ENCODE measurements around the gene SLC9A8. TPM values are rescaled to one million over a fixed set of nuclear protein-coding genes. Genes with fewer than 3 reads are reported as not detected.
A peak's percentile ranks its signal among the peaks of the same experiment; 100 is the strongest.

The SLC9A8 gene
- total and polyA plus RNA-seq, 8 donors, result 7.5 to 16.7 (median 8.8) TPM

- H3K4me1 ChIP-seq, result no peaks in the 10 kb centered on the region
- intact Hi-C loops (cut with DNase I), result no loop called here
- H3K27me3 ChIP-seq, result no peaks in the 10 kb centered on the region
- no peaks in the 10 kb centered on the region for H3K9me3 ChIP-seq
- no peak overlapping the region for H3K27ac ChIP-seq
- DNase-seq (peak in 2 of 4 donors; percentile 73 to 75), ATAC-seq (no peak)
- no peak for TF ChIP-seq CTCF (IDR thresholded peaks at IDR 0.05)
- peaks cover 4 to 96% of the 10 kb centered on the region in 2 donors for H3K36me3 ChIP-seq
- H3K4me3 ChIP-seq, result no peak overlapping the region
Observed at GRCh38 chr20:49874696-49875095, 62.1 kb downstream of the SLC9A8 start.

GRCh38 chr20:49877386-49877921, 64.8 kb downstream of the SLC9A8 start:
- no peaks in the 10 kb centered on the region for H3K9me3 ChIP-seq
- intact Hi-C loops (cut with DNase I), result no loop called here
- no peak for ATAC-seq
- H3K27ac ChIP-seq, result no peak overlapping the region
- no peak overlapping the region for H3K4me3 ChIP-seq
- H3K36me3 ChIP-seq, result peaks cover 4 to 97% of the 10 kb centered on the region in 2 donors
- H3K27me3 ChIP-seq, result no peaks in the 10 kb centered on the region
- no peak for TF ChIP-seq CTCF (IDR thresholded peaks at IDR 0.05)
- no peaks in the 10 kb centered on the region for H3K4me1 ChIP-seq
- DNase-seq, result peak in 1 of 4 donors; percentile 40

GRCh38 chr20:49878977-49879376, 66.3 kb downstream of the SLC9A8 start:
- peaks cover 4 to 97% of the 10 kb centered on the region in 2 donors for H3K36me3 ChIP-seq

GRCh38 chr20:49880177-49880576, 67.5 kb downstream of the SLC9A8 start:
- Histone ChIP-seq H3K27me3 (no peaks in the 10 kb centered on the region), H3K9me3 (no peaks in the 10 kb centered on the region), H3K4me1 (no peaks in the 10 kb centered on the region), H3K4me3 (no peak overlapping the region), H3K27ac (no peak overlapping the region), H3K36me3 (peaks cover 4 to 96% of the 10 kb centered on the region in 2 donors)
- no peak for TF ChIP-seq CTCF (IDR thresholded peaks at IDR 0.05)
- no peak for ATAC-seq
- intact Hi-C loops (cut with DNase I), result no loop called here
- no peak for DNase-seq

More at GRCh38 chr20:49878977-49879376, 66.3 kb downstream of the SLC9A8 start:
- no peak overlapping the region for H3K27ac ChIP-seq
- H3K4me3 ChIP-seq, result no peak overlapping the region
- no peak for TF ChIP-seq CTCF (IDR thresholded peaks at IDR 0.05)
- H3K27me3 ChIP-seq, result no peaks in the 10 kb centered on the region
- DNase-seq, result no peak
- no peaks in the 10 kb centered on the region for H3K9me3 ChIP-seq
- H3K4me1 ChIP-seq, result no peaks in the 10 kb centered on the region
- no peak for ATAC-seq
- intact Hi-C loops (cut with DNase I), result no loop called here

- peaks cover 4 to 96% of the 10 kb centered on the region in 2 donors for H3K36me3 ChIP-seq
- no peaks in the 10 kb centered on the region for H3K4me1 ChIP-seq
- DNase-seq (no peak), ATAC-seq (no peak)
- no peaks in the 10 kb centered on the region for H3K27me3 ChIP-seq
- intact Hi-C loops (cut with DNase I), result no loop called here
- no peaks in the 10 kb centered on the region for H3K9me3 ChIP-seq
- TF ChIP-seq CTCF (IDR thresholded peaks at IDR 0.05), result no peak
- H3K27ac ChIP-seq, result no peak overlapping the region
- H3K4me3 ChIP-seq, result no peak overlapping the region
Observed at GRCh38 chr20:49880724-49881445, 68.3 kb downstream of the SLC9A8 start.
